Central memory CD8-positive, alpha-beta T cell (primary cell): ENCODE measurements around the gene BTBD8.

Source experiments
- ATAC-seq: fragments of 150-1000 bp; cut with Tn5 transposase; replicated peaks from 2 replicates; pipeline ENCODE4 v1.10.0; 2022; ENCODE audit warnings: mild to moderate bottlenecking, moderate FRiP score, moderate number of reproducible peaks; ENCODE audit not compliant: poor library complexity, severe bottlenecking; ENCODE audit errors: extremely low read depth
- DNase-seq, 2 donors: peaks; one replicate each; pipeline ENCODE4 v3.0.0; 2021; ENCODE audit warnings: low spot score in 2 of 2
- H3K27ac Mint-ChIP-seq: one replicate; pipeline ENCODE4 v1.8.0; 2022; ENCODE audit warnings: low read depth, mild to moderate bottlenecking, moderate library complexity, mixed read lengths
- H3K27me3 Mint-ChIP-seq: one replicate; pipeline ENCODE4 v1.8.0; 2022; ENCODE audit warnings: mixed read lengths
- H3K36me3 Mint-ChIP-seq: one replicate; pipeline ENCODE4 v1.8.0; 2022; ENCODE audit warnings: mild to moderate bottlenecking, moderate library complexity, mixed read lengths; ENCODE audit not compliant: insufficient read depth
- H3K4me1 Mint-ChIP-seq: one replicate; pipeline ENCODE4 v1.8.0; 2022; ENCODE audit warnings: mixed read lengths
- H3K4me3 Mint-ChIP-seq: one replicate; pipeline ENCODE4 v1.8.0; 2022; ENCODE audit warnings: mild to moderate bottlenecking, moderate library complexity, mixed read lengths
- H3K9me3 Mint-ChIP-seq: one replicate; pipeline ENCODE4 v1.8.0; 2022; ENCODE audit warnings: mixed read lengths

Gene BTBD8

DNA sequence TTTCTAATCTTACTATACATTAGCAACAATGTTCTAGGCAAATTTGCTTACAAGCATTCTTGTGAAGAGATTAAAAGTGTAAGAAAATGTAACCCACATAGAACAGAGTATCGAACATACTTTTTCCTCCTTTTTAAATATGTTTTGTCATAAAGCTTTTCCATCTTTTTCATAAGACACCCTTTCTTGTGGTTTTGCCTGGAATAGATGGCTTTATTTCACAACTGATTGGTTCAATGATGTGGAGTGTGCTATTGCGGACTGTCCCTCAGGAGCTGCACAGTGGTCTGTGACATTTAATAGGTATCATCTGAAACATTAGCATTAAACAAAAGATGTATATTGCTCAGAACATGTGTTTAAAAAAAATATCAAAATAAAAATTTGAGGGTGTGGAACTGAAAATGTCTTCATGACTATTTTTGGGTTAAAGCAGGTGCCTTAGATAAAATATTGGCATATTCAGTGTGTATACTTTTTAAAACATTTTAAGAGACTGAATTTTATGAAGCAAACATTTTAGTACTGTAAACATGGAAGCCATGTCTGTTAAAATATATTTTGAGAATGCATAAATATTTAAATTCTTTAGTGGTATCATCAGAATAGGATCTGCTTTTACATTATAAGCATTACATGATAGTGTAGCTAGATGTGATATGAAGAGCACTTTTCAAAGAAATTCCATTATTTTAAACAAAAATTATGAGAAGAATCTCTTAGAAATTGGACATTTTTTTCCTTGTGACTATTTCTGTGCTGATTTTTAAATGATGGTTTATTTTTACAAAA is 89.3 kb downstream of the BTBD8 start:
- Mint-ChIP-seq H3K36me3 (peaks cover 5% of the 10 kb centered on the region), H3K9me3 (no peaks in the 10 kb centered on the region), H3K4me1 (no peaks in the 10 kb centered on the region), H3K27ac (no peak overlapping the region), H3K27me3 (no peaks in the 10 kb centered on the region), H3K4me3 (no peak overlapping the region)
- DNase-seq (no peak), ATAC-seq (no peak)

DNA sequence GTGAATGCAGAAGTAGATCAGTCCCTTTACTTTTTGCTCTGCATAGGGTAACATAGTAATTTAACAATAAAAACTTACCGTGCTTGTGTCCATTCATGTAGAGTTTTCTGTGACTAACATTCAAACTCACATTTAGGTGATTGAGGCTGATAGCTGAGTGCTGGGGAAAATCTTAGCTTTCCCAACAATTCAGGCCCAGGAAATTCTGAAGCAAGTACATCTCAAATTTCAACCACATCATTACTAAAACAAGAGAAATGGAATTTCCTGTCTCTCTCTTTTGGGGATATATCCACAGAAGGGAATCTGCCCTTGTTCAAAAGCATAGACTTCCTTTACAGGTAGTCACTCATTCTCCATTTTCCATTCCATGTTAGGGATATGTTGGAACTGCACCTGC is 104.5 kb downstream of the BTBD8 start:
- no peak for ATAC-seq
- H3K9me3 Mint-ChIP-seq: no peaks in the 10 kb centered on the region
- H3K27me3 Mint-ChIP-seq: no peaks in the 10 kb centered on the region
- no peaks in the 10 kb centered on the region for H3K4me1 Mint-ChIP-seq
- H3K27ac Mint-ChIP-seq: no peak overlapping the region
- H3K4me3 Mint-ChIP-seq: no peak overlapping the region
- DNase-seq: no peak
- H3K36me3 Mint-ChIP-seq: peaks cover 1% of the 10 kb centered on the region

- Mint-ChIP-seq H3K27me3 (no peaks in the 10 kb centered on the region), H3K36me3 (peaks cover 1% of the 10 kb centered on the region), H3K4me3 (no peak overlapping the region), H3K27ac (no peak overlapping the region), H3K4me1 (no peaks in the 10 kb centered on the region), H3K9me3 (no peaks in the 10 kb centered on the region)
- no peak for ATAC-seq
- DNase-seq: no peak
Observed at GRCh38 chr1:92186081-92186480, 105.9 kb downstream of the BTBD8 start.

DNA sequence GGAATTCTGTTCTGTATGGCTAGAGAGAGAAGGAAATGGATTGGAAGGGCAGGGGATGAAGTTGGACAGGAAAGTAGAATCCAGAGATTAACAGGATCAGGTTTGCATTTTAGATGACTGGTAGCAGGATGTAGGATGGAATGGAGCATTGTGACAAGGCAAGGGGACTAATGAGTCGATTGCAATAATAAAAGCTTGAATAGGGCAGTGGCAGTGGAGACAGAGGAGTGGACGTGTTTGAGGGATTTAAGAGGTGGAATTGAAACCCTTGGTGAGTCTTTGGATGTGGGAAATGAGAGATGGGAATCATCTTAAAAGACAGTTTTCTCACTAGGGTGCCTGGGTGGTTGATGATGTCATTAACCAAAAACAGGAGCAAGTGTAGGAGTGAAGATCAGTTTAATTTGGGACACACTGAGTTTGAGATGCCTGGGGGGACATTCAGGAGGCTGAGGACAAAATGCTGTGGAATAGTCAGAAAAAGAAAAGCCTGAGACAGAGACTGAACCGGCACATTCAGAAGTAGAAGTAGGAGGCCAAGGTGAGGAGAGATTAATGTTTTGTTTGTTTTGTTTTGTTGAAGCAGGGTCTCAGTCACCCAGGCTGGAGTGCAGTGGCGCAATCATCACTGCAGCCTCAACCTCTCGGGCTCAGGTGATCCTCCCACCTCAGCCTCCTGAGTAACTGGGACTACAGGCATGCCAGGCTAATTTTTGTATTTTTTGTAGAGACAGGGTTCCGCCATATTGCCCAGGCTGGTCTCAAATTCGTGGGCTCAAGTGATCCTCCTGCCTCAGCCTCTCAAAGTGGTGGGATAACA is 108.5 kb downstream of the BTBD8 start:
- Mint-ChIP-seq H3K9me3 (no peaks in the 10 kb centered on the region), H3K27me3 (peaks cover 17% of the 10 kb centered on the region), H3K36me3 (no peaks in the 10 kb centered on the region), H3K4me1 (no peaks in the 10 kb centered on the region), H3K27ac (no peak overlapping the region), H3K4me3 (no peak overlapping the region)
- DNase-seq (no peak), ATAC-seq (no peak)

GRCh38 chr1:92191726-92192125 is 111.6 kb downstream of the BTBD8 start:
- ATAC-seq: no peak
- no peak overlapping the region for H3K4me3 Mint-ChIP-seq

DNA sequence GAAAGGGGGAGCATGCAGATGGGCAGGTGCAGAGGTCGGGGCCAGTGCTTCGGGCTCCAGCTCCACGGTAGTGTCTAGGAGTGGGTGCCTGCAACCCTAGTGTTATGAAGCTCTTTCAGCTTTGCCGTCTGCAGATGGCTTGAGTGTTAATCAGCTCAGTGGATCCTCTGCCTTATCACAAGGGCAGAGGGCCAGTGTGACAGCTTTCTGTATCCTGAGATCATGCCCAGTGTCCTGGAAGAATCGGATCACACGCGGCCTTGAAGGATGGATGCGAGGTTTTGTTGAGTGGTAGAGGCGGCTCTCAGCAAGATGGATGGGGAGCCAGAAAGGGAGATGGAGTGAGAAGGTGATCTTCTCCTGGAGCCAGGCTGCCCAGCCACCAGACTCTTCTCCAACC is 112.1 kb downstream of the BTBD8 start:
- no peak for ATAC-seq
- Mint-ChIP-seq H3K27me3 (peaks cover 17% of the 10 kb centered on the region), H3K4me3 (no peak overlapping the region), H3K36me3 (no peaks in the 10 kb centered on the region), H3K27ac (no peak overlapping the region), H3K9me3 (no peaks in the 10 kb centered on the region), H3K4me1 (no peaks in the 10 kb centered on the region)
- DNase-seq: no peak

More at GRCh38 chr1:92191726-92192125, 111.6 kb downstream of the BTBD8 start:
- Mint-ChIP-seq H3K36me3 (no peaks in the 10 kb centered on the region), H3K9me3 (no peaks in the 10 kb centered on the region), H3K27ac (no peak overlapping the region), H3K4me1 (no peaks in the 10 kb centered on the region), H3K27me3 (peaks cover 17% of the 10 kb centered on the region)
- DNase-seq: no peak

DNA sequence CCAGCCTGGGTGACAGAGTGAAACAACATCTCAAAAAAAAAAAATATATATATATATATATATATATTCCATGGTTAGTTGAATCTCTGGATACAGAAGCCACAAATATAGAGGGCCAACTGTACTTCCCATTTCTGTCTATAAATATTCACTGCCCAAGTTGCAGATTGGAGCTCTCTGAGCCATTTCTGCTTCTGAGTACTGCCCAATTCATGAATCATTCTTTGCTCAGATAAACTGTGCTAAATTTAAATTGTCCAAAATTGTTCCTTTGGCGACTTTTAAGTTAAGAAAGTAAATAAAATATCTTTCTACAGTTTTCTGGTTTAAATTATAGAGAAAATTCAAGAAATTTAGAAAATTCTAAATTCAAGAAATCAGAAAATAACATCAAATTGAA is 114.4 kb downstream of the BTBD8 start:
- H3K27me3 Mint-ChIP-seq: peaks cover 17% of the 10 kb centered on the region

GRCh38 chr1:92201973-92202372 is 121.8 kb downstream of the BTBD8 start:
- no peak overlapping the region for H3K4me3 Mint-ChIP-seq
- H3K4me1 Mint-ChIP-seq: peaks cover 11% of the 10 kb centered on the region
- no peaks in the 10 kb centered on the region for H3K27me3 Mint-ChIP-seq
- ATAC-seq (no peak), DNase-seq (no peak)
- H3K27ac Mint-ChIP-seq: no peak overlapping the region
- no peaks in the 10 kb centered on the region for H3K36me3 Mint-ChIP-seq
- no peaks in the 10 kb centered on the region for H3K9me3 Mint-ChIP-seq

More for the DNA sequence above, 114.4 kb downstream of the BTBD8 start:
- DNase-seq (no peak), ATAC-seq (no peak)
- Mint-ChIP-seq H3K4me3 (no peak overlapping the region), H3K4me1 (peaks cover 2% of the 10 kb centered on the region), H3K27ac (no peak overlapping the region), H3K9me3 (no peaks in the 10 kb centered on the region), H3K36me3 (no peaks in the 10 kb centered on the region)

DNA sequence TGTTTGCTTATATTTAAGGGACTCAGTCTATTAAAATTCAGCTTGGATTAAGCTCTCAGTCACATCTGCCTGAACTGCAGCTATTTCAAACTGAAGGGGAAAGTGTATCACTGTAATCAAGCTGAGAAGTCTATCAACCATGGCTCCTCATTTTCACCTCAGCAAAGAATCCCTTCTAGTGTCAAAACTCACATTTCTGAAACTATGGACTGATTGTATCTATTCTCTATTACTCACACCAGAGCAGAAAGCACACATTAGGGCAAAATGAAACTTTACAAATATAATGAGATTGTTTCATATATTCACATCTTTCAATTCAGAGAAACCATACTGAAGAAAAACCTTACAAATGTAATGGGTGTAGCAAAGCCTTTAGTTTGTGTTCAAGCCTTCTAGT is 123.0 kb downstream of the BTBD8 start:
- H3K27ac Mint-ChIP-seq: no peak overlapping the region
- H3K36me3 Mint-ChIP-seq: no peaks in the 10 kb centered on the region
- H3K4me3 Mint-ChIP-seq: no peak overlapping the region
- no peaks in the 10 kb centered on the region for H3K9me3 Mint-ChIP-seq
- H3K4me1 Mint-ChIP-seq: peaks cover 11% of the 10 kb centered on the region
- no peak for ATAC-seq
- no peak for DNase-seq
- H3K27me3 Mint-ChIP-seq: no peaks in the 10 kb centered on the region

- DNase-seq: no peak
- ATAC-seq: no peak
Observed at GRCh38 chr1:92210701-92211100, 130.6 kb downstream of the BTBD8 start.

DNA sequence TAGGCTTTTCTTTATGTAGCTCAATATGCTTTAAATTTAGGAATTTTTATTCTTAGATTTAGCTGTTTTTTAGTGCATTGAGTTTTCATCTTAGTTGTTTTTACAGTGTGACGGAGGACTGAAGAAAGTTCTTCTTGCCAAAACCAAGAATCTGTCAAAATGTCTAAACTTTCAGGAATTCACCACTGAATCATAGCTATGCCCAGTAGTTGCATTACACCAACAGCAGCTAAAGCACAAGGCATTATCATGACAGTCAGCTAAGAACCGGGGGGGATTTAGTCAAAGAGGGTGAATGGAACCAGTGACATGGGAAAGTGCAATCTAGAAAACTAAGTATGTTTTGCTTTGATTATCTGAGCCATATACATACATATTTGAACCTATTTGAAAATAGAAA is 131.0 kb downstream of the BTBD8 start:
- Mint-ChIP-seq H3K27me3 (no peaks in the 10 kb centered on the region), H3K27ac (no peak overlapping the region), H3K9me3 (no peaks in the 10 kb centered on the region), H3K36me3 (no peaks in the 10 kb centered on the region), H3K4me1 (no peaks in the 10 kb centered on the region), H3K4me3 (no peak overlapping the region)
- DNase-seq (no peak), ATAC-seq (no peak)

More at GRCh38 chr1:92210701-92211100, 130.6 kb downstream of the BTBD8 start:
- Mint-ChIP-seq H3K4me3 (no peak overlapping the region), H3K4me1 (no peaks in the 10 kb centered on the region), H3K27ac (no peak overlapping the region), H3K36me3 (no peaks in the 10 kb centered on the region), H3K9me3 (no peaks in the 10 kb centered on the region), H3K27me3 (no peaks in the 10 kb centered on the region)

DNA sequence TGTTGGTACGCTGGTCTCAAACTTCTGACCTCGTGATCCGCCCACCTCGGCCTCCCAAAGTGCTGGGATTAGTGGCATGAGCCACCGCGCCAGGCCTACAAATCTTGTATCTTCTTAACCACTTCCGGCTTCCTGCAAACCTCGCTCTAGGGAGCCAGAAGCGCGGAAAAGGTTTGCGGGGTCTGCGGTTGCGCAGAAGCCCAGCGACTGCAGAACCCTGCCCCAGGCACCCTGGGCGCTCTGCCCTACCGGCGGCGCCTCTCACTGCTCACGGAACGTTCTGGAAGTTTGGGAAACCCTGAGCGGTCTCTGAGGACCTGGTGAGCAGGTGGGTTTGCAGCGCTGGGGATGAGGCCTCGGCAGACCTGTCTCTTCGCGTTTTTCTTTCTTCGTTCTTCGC is 137.6 kb downstream of the BTBD8 start, which contains the start of gene C1orf146:
Gene C1orf146 (plus strand): TSS at position 195 of the 400 bp plus-strand sequence. CDS start 13,506 bp downstream, outside the sequence.
- DNase-seq (no peak), ATAC-seq (no peak)
- H3K36me3 Mint-ChIP-seq: no peaks in the 10 kb centered on the region
- H3K9me3 Mint-ChIP-seq: no peaks in the 10 kb centered on the region
- H3K4me3 Mint-ChIP-seq: no peak within 1 kb of the TSS
- peaks cover 5% of the 10 kb centered on the region for H3K27me3 Mint-ChIP-seq
- no peaks in the 10 kb centered on the region for H3K4me1 Mint-ChIP-seq
- H3K27ac Mint-ChIP-seq: no peak within 1 kb of the TSS

DNA sequence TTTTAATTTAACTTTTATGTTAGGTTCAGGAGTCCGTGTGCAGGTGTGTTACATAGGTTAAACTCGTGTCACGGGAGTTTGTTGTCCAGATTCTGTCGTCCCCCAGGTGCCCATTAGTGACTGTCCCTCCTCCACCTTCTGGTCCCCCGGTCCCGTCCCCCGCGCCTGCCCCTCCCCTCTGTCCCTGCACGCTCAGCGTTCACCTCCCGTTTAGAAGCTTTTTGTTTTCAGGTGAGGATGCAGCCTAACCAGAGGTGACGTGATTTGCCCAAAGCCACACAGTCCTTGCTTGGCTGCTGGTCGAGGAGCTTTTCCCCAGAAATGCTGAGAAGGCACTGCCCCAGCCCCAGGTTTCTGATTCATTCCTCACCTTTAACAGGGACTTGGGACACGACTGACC is 138.4 kb downstream of the BTBD8 start:
- Mint-ChIP-seq H3K27ac (no peak overlapping the region), H3K9me3 (no peaks in the 10 kb centered on the region), H3K4me3 (no peak overlapping the region), H3K4me1 (no peaks in the 10 kb centered on the region), H3K36me3 (no peaks in the 10 kb centered on the region), H3K27me3 (peaks cover 5% of the 10 kb centered on the region)
- DNase-seq (no peak), ATAC-seq (no peak)
